ENCODE data around the gene HCN4. TPM values are rescaled to one million over a fixed set of nuclear protein-coding genes. Genes with fewer than 3 reads are reported as not detected.

Gene HCN4
- total RNA-seq, 1 experiment from 2014 or later = 0.07 TPM

GRCh38 chr15:73386238-73386637 lies 17.5 kb upstream of the HCN4 start:
- no TSS peak for BruUV-seq (replicated peaks)
- Mint-ChIP-seq H3K9me3 (ENCODE audit: low read depth, unreplicated experiment) (peaks cover 13% of the 10 kb centered on the region), H3K4me1 (ENCODE audit: low read depth, unreplicated experiment) (no peaks in the 10 kb centered on the region), H3K27me3 (ENCODE audit: unreplicated experiment) (peaks cover 62% of the 10 kb centered on the region), H3K4me3 (ENCODE audit: low read depth, unreplicated experiment) (no peak overlapping the region), H3K27ac (ENCODE audit: unreplicated experiment) (no peak overlapping the region), H3K36me3 (ENCODE audit: insufficient read depth, unreplicated experiment) (peaks cover 7% of the 10 kb centered on the region)
- intact Hi-C loops (cut with micrococcal nuclease; ENCODE audit: unreplicated experiment) = no loop called here
- no peak for DNase-seq
- CTCF ChIA-PET = no interaction called here
- no peak for TF ChIP-seq CTCF (IDR thresholded peaks at IDR 0.05; ENCODE audit: unreplicated experiment)

- DNase-seq = no peak
- Mint-ChIP-seq H3K4me3 (ENCODE audit: low read depth, unreplicated experiment) (no peak overlapping the region), H3K36me3 (ENCODE audit: insufficient read depth, unreplicated experiment) (peaks cover 7% of the 10 kb centered on the region), H3K4me1 (ENCODE audit: low read depth, unreplicated experiment) (no peaks in the 10 kb centered on the region), H3K27me3 (ENCODE audit: unreplicated experiment) (peaks cover 66% of the 10 kb centered on the region), H3K27ac (ENCODE audit: unreplicated experiment) (peak overlapping the region; percentile 33), H3K9me3 (ENCODE audit: low read depth, unreplicated experiment) (peaks cover 16% of the 10 kb centered on the region)
- intact Hi-C loops (cut with micrococcal nuclease; ENCODE audit: unreplicated experiment) = no loop called here
- TF ChIP-seq CTCF (IDR thresholded peaks at IDR 0.05; ENCODE audit: unreplicated experiment) = no peak
- CTCF ChIA-PET = no interaction called here
- no TSS peak for BruUV-seq (replicated peaks)
These were observed 16.4 kb upstream of the HCN4 start for GRCh38 chr15:73385205-73385604.

- no peak overlapping the region for H3K27ac Mint-ChIP-seq (ENCODE audit: unreplicated experiment)
- peaks cover 79% of the 10 kb centered on the region for H3K27me3 Mint-ChIP-seq (ENCODE audit: unreplicated experiment)
- H3K4me3 Mint-ChIP-seq (ENCODE audit: low read depth, unreplicated experiment) = no peak overlapping the region
- intact Hi-C loops (cut with micrococcal nuclease; ENCODE audit: unreplicated experiment) = no loop called here
- CTCF ChIA-PET = no interaction called here
- TF ChIP-seq CTCF (IDR thresholded peaks at IDR 0.05; ENCODE audit: unreplicated experiment) = no peak
- peaks cover 16% of the 10 kb centered on the region for H3K9me3 Mint-ChIP-seq (ENCODE audit: low read depth, unreplicated experiment)
- peaks cover 5% of the 10 kb centered on the region for H3K36me3 Mint-ChIP-seq (ENCODE audit: insufficient read depth, unreplicated experiment)
- no peak for DNase-seq
- BruUV-seq (replicated peaks) = no TSS peak
- H3K4me1 Mint-ChIP-seq (ENCODE audit: low read depth, unreplicated experiment) = no peaks in the 10 kb centered on the region
These were observed 14.8 kb upstream of the HCN4 start for GRCh38 chr15:73383310-73384189.

GRCh38 chr15:73382115-73382514 lies 13.4 kb upstream of the HCN4 start:
- H3K27me3 Mint-ChIP-seq (ENCODE audit: unreplicated experiment) = peaks cover 85% of the 10 kb centered on the region
- intact Hi-C loops (cut with micrococcal nuclease; ENCODE audit: unreplicated experiment) = no loop called here
- no peak for TF ChIP-seq CTCF (IDR thresholded peaks at IDR 0.05; ENCODE audit: unreplicated experiment)
- H3K36me3 Mint-ChIP-seq (ENCODE audit: insufficient read depth, unreplicated experiment) = no peaks in the 10 kb centered on the region
- no peaks in the 10 kb centered on the region for H3K4me1 Mint-ChIP-seq (ENCODE audit: low read depth, unreplicated experiment)
- CTCF ChIA-PET = no interaction called here
- H3K9me3 Mint-ChIP-seq (ENCODE audit: low read depth, unreplicated experiment) = peaks cover 16% of the 10 kb centered on the region
- H3K27ac Mint-ChIP-seq (ENCODE audit: unreplicated experiment) = no peak overlapping the region
- no peak overlapping the region for H3K4me3 Mint-ChIP-seq (ENCODE audit: low read depth, unreplicated experiment)
- no peak for DNase-seq
- no TSS peak for BruUV-seq (replicated peaks)

Measured in Calu3 (cell line).